Endothelial cell of umbilical vein (primary cell): Measurements from ENCODE around the gene GMPPB. TPM values are rescaled to one million over a fixed set of nuclear protein-coding genes. Genes with fewer than 3 reads are reported as not detected.

ENCODE experiments used
- BruUV-seq: library from RNA; stranded (reverse); fragments of 400-500 nt; replicated peaks from 2 replicates; lab custom pipeline; 2021; lab: Mats Ljungman, UMichigan
- CTCF ChIA-PET: fragments of 300-600, 350-600 bp; sonication (Branson Sonifier 250); formaldehyde crosslinking; loops from one replicate; lab custom pipeline; 2021; ENCODE audit warnings: antibody characterized with exemption, inconsistent platforms; lab: Charles Lee
- POLR2A ChIA-PET: fragments of 300-600, 350-600 bp; sonication (Branson Sonifier 250); formaldehyde crosslinking; loops from one replicate; lab custom pipeline; 2021; ENCODE audit warnings: antibody characterized with exemption, inconsistent platforms; lab: Charles Lee
- DNase-seq: peaks from one replicate; pipeline ENCODE4 v3.0.0-alpha.2; 2011; ENCODE audit warnings: low read depth, low spot score
- FAIRE-seq: peaks from 2 replicates; lab custom pipeline; 2011; peaks lifted over from hg19 to GRCh38; lab: Jason Lieb, UNC
- H2AFZ ChIP-seq: 2 replicates; pipeline ENCODE4 v1.6.0; 2012; ENCODE audit warnings: low read depth, low read length, control low read depth, inconsistent platforms
- H3K27ac ChIP-seq: 2 replicates; pipeline ENCODE4 v1.5.1; 2011; ENCODE audit warnings: low read depth, mild to moderate bottlenecking, control low read depth, low read length, moderate library complexity; ENCODE audit not compliant: insufficient read depth
- H3K27me3 ChIP-seq, 2 experiments: 2 replicates each; pipeline versions ENCODE4 v1.6.0 to v1.6.1; 2011; ENCODE audit warnings: low read length in 2 of 2, mixed read lengths in 1 of 2; ENCODE audit not compliant: control insufficient read depth in 2 of 2, insufficient read depth in 2 of 2
- H3K36me3 ChIP-seq, 2 experiments: 2 replicates in 1 of 2; 3 replicates in 1 of 2; pipeline ENCODE4 v1.5.1; 2011; ENCODE audit warnings: low read length in 2 of 2, mild to moderate bottlenecking in 1 of 2, moderate library complexity in 1 of 2; ENCODE audit not compliant: control insufficient read depth in 2 of 2, insufficient read depth in 2 of 2; ENCODE audit errors: extremely low read depth in 1 of 2
- H3K4me1 ChIP-seq: 3 replicates; pipeline ENCODE4 v1.5.1; 2011; ENCODE audit warnings: mild to moderate bottlenecking, low read length; ENCODE audit not compliant: control insufficient read depth, insufficient read depth; ENCODE audit errors: extremely low read depth
- H3K4me2 ChIP-seq: 2 replicates; pipeline ENCODE4 v1.6.1; 2011; ENCODE audit warnings: low read length, control low read depth, mixed read lengths; ENCODE audit not compliant: insufficient read depth
- H3K4me3 ChIP-seq, 3 experiments: fragments of 200-600 bp in 1 of 3; sonication (generic), shearing (Covaris generic) in 1 of 3; replicated peaks in 1 of 3; 2 replicates each; pipeline ENCODE4 v1.5.1; 2011 to 2016; ENCODE audit warnings: control low read depth in 3 of 3, low read length in 3 of 3, mild to moderate bottlenecking in 2 of 3, inconsistent platforms in 1 of 3, low read depth in 1 of 3, moderate library complexity in 1 of 3; ENCODE audit not compliant: insufficient read depth in 1 of 3
- H3K79me2 ChIP-seq: 2 replicates; pipeline ENCODE4 v1.6.0; 2012; ENCODE audit warnings: low read length, inconsistent platforms; ENCODE audit not compliant: control insufficient read depth, insufficient read depth
- H3K9ac ChIP-seq: replicated peaks from 2 replicates; pipeline ENCODE3; 2011; ENCODE audit warnings: low read length, control low read depth; ENCODE audit not compliant: insufficient read depth; ENCODE audit errors: extremely low read depth
- H3K9me1 ChIP-seq: replicated peaks from 3 replicates; pipeline ENCODE4 v1.6.0; 2011; ENCODE audit warnings: mild to moderate bottlenecking, low read length; ENCODE audit not compliant: control insufficient read depth, insufficient read depth; ENCODE audit errors: extremely low read depth
- H3K9me3 ChIP-seq: replicated peaks from 2 replicates; pipeline ENCODE4 v1.5.1; 2012; ENCODE audit warnings: low read length, inconsistent platforms; ENCODE audit not compliant: control insufficient read depth, insufficient read depth
- H4K20me1 ChIP-seq: replicated peaks from 2 replicates; pipeline ENCODE3; 2011; ENCODE audit warnings: mild to moderate bottlenecking, low read length; ENCODE audit not compliant: control insufficient read depth, insufficient read depth; ENCODE audit errors: extremely low read depth
- CTCF ChIP-seq, 2 donors: IDR thresholded peaks; 1 replicate in 1 of 2; 2 replicates in 1 of 2; pipeline ENCODE4 v1.5.1; 2011; ENCODE audit warnings: low read length in 2 of 2, mild to moderate bottlenecking in 2 of 2, moderate library complexity in 2 of 2, control low read depth in 1 of 2, inconsistent platforms in 1 of 2, low read depth in 1 of 2; ENCODE audit not compliant: insufficient read depth in 1 of 2; ENCODE audit errors: extremely low read depth in 1 of 2
- EZH2 ChIP-seq: IDR thresholded peaks from 2 replicates; pipeline ENCODE4 v1.6.1; 2012; ENCODE audit warnings: borderline replicate concordance, low read depth, mild to moderate bottlenecking, moderate library complexity, low read length, inconsistent platforms; ENCODE audit not compliant: severe bottlenecking
- FOS ChIP-seq: IDR thresholded peaks from 2 replicates; pipeline ENCODE4 v1.6.1; 2011; ENCODE audit warnings: mild to moderate bottlenecking, low read length, moderate library complexity, borderline replicate concordance; ENCODE audit not compliant: insufficient read depth
- GATA2 ChIP-seq: IDR thresholded peaks from 2 replicates; pipeline ENCODE4 v1.7.0; 2011; ENCODE audit warnings: low read depth, mild to moderate bottlenecking, moderate library complexity, mixed read lengths, low read length; ENCODE audit not compliant: insufficient read length, insufficient read depth
- JUN ChIP-seq: IDR thresholded peaks from 2 replicates; pipeline ENCODE4 v1.6.1; 2011; ENCODE audit warnings: borderline replicate concordance, low read depth; ENCODE audit not compliant: insufficient read length, insufficient read depth
- MAX ChIP-seq: IDR thresholded peaks from 2 replicates; pipeline ENCODE4 v1.6.1; 2011; ENCODE audit not compliant: insufficient read depth, insufficient read length
- MYC ChIP-seq: IDR thresholded peaks from one replicate; pipeline ENCODE4 v1.6.1; 2011; ENCODE audit warnings: mild to moderate bottlenecking, low read depth, low read length
- POLR2A ChIP-seq: IDR thresholded peaks from 2 replicates; pipeline ENCODE4 v1.6.1; 2012; ENCODE audit warnings: low read depth, mild to moderate bottlenecking, control low read depth, low read length
- POLR2AphosphoS5 ChIP-seq: IDR thresholded peaks from 2 replicates; pipeline ENCODE4 v1.6.1; 2012; ENCODE audit warnings: low read depth, mild to moderate bottlenecking, control low read depth, low read length, moderate library complexity; ENCODE audit not compliant: insufficient read depth
- dilution Hi-C: fragments of 300-500 bp; cut with MboI; formaldehyde crosslinking; loops from one replicate; pipeline ENCODE4 v1.15.0; 2019; ENCODE audit warnings: low sequenced_read_pairs; ENCODE audit not compliant: extremely low pct_ligation_motif_present
- intact Hi-C: fragments of 100-400 bp; cut with micrococcal nuclease; formaldehyde crosslinking; loops from one replicate; pipeline ENCODE4 v1.10.0; 2022
- polyA plus RNA-seq, 4 experiments: library from polyadenylated mRNA; depleted of rRNA in 3 of 4; stranded (reverse) in 3 of 4; unstranded in 1 of 4; fragments of >200 nt; gene quantifications; 2 replicates each; pipeline versions ENCODE4 v1.2.1 to v1.2.3, GENCODE V29; 2011 to 2012; ENCODE audit warnings: missing spikeins in 1 of 4
- total RNA-seq: library from RNA; stranded (reverse); gene quantifications from 2 replicates; pipeline ENCODE4 v1.2.3, GENCODE V29; 2021

The GMPPB gene
- total and polyA plus RNA-seq, 2 donors (not counting 3 experiments of a cell fraction or from before 2014, with no cell fraction given): 52.5 to 62.0 TPM

GRCh38 chr3:49716169-49716568 is 7.6 kb downstream of the GMPPB start:
- FAIRE-seq (no peak), DNase-seq (no peak)
- Histone ChIP-seq H3K79me2 (no peaks in the 10 kb centered on the region), H3K27ac (no peak overlapping the region), H3K9ac (no peak overlapping the region), H3K4me2 (no peak overlapping the region), H3K9me3 (no peaks in the 10 kb centered on the region), H3K4me3 (no peak overlapping the region), H3K27me3 (no peaks in the 10 kb centered on the region), H2AFZ (no peak overlapping the region), H4K20me1 (no peaks in the 10 kb centered on the region), H3K36me3 (peaks cover 3 to 8% of the 10 kb centered on the region in 2 experiments), H3K9me1 (no peaks in the 10 kb centered on the region), H3K4me1 (peaks cover 7% of the 10 kb centered on the region)
- BruUV-seq: no TSS peak
- dilution Hi-C loops (no loop called here), intact Hi-C loops (no loop called here)
- ChIA-PET POLR2A (no interaction called here), CTCF (interaction anchor here (2.3 kb wide), 1 partner anchor 176 kb away, joined by 7 read pairs; no protein-coding TSS in a partner anchor)
- no peak for TF ChIP-seq POLR2AphosphoS5
- TF ChIP-seq FOS: no peak
- TF ChIP-seq EZH2: no peak
- TF ChIP-seq MAX: no peak
- TF ChIP-seq JUN: no peak
- no peak for TF ChIP-seq GATA2
- no peak for TF ChIP-seq POLR2A
- no peak for TF ChIP-seq MYC
- TF ChIP-seq CTCF (IDR thresholded peaks at IDR 0.05; ENCODE audit: extremely low read depth in 1 of 2, insufficient read depth in 1 of 2, low read depth in 1 of 2, low read length in 2 of 2): no peak
